ENCODE data around the gene TRMT10B.

The TRMT10B gene

DNA sequence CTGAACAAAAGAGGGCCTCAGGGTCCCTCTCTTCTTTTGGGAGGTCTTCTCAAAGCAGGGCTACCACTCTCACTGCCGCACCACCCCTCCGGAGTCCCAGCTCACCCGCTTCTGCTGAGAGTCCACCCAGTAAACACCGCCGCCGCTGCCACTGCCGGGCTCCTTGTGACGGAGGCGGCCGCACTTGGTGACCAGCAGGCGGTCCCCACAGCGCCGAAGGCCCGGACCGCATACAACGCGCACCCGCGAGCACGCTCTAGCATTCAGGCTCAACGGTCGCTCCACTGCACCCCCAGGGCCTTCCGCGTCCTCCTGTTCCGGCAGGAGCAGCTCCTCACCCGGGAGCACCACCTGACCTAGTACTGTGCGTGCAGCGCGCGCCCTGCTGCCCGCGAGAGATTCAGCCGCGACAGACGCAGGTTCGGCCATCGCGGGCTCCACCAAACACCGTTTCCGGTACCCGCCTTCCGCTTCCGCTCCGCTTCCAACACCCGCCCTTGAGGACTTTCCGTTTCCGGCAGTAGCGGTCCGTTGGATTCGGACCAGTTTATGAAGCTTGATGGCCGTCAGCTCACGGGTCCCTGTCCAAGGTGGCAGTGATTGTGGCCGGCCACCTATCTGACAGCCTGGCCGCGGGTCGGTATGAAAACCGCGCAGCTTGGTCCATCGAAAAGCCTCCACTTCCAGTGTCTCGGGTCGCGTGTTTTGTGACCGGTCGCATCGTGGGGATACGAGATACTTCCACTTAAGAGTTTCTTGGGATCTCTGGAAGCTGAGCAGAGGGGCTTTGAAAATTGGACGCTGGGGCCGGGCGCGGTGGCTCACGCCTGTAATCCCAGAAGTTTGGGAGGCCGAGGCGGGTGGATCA is 31.2 kb downstream of the TRMT10B start, which contains the start of gene EXOSC3:
EXOSC3 (minus strand) TSS at position 449 of the 868 bp plus-strand sequence; CDS start at position 429, 20 bp downstream.
- Histone ChIP-seq H3K36me3 (replicated peaks) (peaks cover 23% of the 10 kb centered on the region), H3K4me3 (ENCODE audit: low read depth, low read length) (peak within 1 kb of the TSS; percentile 93), H3K27me3 (replicated peaks) (no peaks in the 10 kb centered on the region), H3K27ac (peak within 1 kb of the TSS; percentile 59)
- TF ChIP-seq, protein P1, sequence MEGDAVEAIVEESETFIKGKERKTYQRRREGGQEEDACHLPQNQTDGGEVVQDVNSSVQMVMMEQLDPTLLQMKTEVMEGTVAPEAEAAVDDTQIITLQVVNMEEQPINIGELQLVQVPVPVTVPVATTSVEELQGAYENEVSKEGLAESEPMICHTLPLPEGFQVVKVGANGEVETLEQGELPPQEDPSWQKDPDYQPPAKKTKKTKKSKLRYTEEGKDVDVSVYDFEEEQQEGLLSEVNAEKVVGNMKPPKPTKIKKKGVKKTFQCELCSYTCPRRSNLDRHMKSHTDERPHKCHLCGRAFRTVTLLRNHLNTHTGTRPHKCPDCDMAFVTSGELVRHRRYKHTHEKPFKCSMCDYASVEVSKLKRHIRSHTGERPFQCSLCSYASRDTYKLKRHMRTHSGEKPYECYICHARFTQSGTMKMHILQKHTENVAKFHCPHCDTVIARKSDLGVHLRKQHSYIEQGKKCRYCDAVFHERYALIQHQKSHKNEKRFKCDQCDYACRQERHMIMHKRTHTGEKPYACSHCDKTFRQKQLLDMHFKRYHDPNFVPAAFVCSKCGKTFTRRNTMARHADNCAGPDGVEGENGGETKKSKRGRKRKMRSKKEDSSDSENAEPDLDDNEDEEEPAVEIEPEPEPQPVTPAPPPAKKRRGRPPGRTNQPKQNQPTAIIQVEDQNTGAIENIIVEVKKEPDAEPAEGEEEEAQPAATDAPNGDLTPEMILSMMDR (IDR thresholded peaks at IDR 0.05; ENCODE audit: low read depth, low read length, missing control alignments), result peak; percentile 27
- peak; percentile 91 for DNase-seq
- in situ Hi-C loops (cut with HindIII; ENCODE audit: low pct_ligation_motif_present, low sequenced_read_pairs), result no loop called here

GRCh38 chr9:37787059-37787458 is 33.5 kb downstream of the TRMT10B start:
- H3K4me3 ChIP-seq (ENCODE audit: low read depth, low read length), result no peak overlapping the region
- H3K27me3 ChIP-seq (replicated peaks), result no peaks in the 10 kb centered on the region
- DNase-seq, result no peak
- H3K27ac ChIP-seq, result no peak overlapping the region
- H3K36me3 ChIP-seq (replicated peaks), result peaks cover 7% of the 10 kb centered on the region
- TF ChIP-seq, protein P1 (IDR thresholded peaks at IDR 0.05; ENCODE audit: low read depth, low read length, missing control alignments), result no peak
- in situ Hi-C loops (cut with HindIII; ENCODE audit: low pct_ligation_motif_present, low sequenced_read_pairs), result no loop called here

GRCh38 chr9:37788332-37788731 is 34.7 kb downstream of the TRMT10B start:
- Histone ChIP-seq H3K36me3 (replicated peaks) (no peaks in the 10 kb centered on the region), H3K27ac (no peak overlapping the region), H3K4me3 (ENCODE audit: low read depth, low read length) (no peak overlapping the region), H3K27me3 (replicated peaks) (no peaks in the 10 kb centered on the region)
- in situ Hi-C loops (cut with HindIII; ENCODE audit: low pct_ligation_motif_present, low sequenced_read_pairs), result no loop called here
- DNase-seq, result no peak
- TF ChIP-seq, protein P1 (IDR thresholded peaks at IDR 0.05; ENCODE audit: low read depth, low read length, missing control alignments), result no peak

GRCh38 chr9:37790096-37790495 is 36.5 kb downstream of the TRMT10B start:
- no peak overlapping the region for H3K4me3 ChIP-seq (ENCODE audit: low read depth, low read length)
- no peaks in the 10 kb centered on the region for H3K36me3 ChIP-seq (replicated peaks)
- no peaks in the 10 kb centered on the region for H3K27me3 ChIP-seq (replicated peaks)
- no peak overlapping the region for H3K27ac ChIP-seq
- in situ Hi-C loops (cut with HindIII; ENCODE audit: low pct_ligation_motif_present, low sequenced_read_pairs), result no loop called here
- TF ChIP-seq, protein P1 (IDR thresholded peaks at IDR 0.05; ENCODE audit: low read depth, low read length, missing control alignments), result no peak
- no peak for DNase-seq

DNA sequence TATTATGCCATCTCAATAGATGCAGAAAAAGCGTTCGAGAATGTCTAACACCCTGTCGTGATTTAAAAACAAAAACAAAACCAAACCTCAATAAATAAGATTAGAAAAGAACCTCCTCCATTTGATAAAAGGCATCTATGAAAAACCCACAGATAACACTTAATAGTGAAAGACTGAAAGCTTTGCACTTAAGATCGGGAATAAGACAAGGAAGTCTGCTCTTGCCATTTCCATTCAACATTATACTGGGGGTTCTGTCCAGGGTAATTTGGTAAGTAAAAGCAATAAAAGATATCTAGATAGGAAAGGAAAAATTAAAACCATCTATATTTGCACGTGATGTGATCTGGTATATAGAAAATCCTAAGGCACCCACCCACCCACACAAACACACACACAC is 38.5 kb downstream of the TRMT10B start:
- no peaks in the 10 kb centered on the region for H3K27me3 ChIP-seq (replicated peaks)
- no peak for DNase-seq
- no peak overlapping the region for H3K4me3 ChIP-seq (ENCODE audit: low read depth, low read length)
- no peak overlapping the region for H3K27ac ChIP-seq
- in situ Hi-C loops (cut with HindIII; ENCODE audit: low pct_ligation_motif_present, low sequenced_read_pairs), result no loop called here
- TF ChIP-seq, protein P1 (IDR thresholded peaks at IDR 0.05; ENCODE audit: low read depth, low read length, missing control alignments), result no peak
- H3K36me3 ChIP-seq (replicated peaks), result no peaks in the 10 kb centered on the region

All from brain microvascular endothelial cell (primary cell).